Measurements from ENCODE around the gene RFX7.

The RFX7 gene

GRCh38 chr15:56225520-56225919 is 18.2 kb downstream of the RFX7 start:
- no peak overlapping the region for H3K4me3 ChIP-seq (ENCODE audit: low read depth, low read length)
- no peak overlapping the region for H3K27ac ChIP-seq (ENCODE audit: low read depth, low read length)
- peaks cover 28% of the 10 kb centered on the region for H3K36me3 ChIP-seq (ENCODE audit: control insufficient read depth, insufficient read depth, low read length)
- H3K9me3 ChIP-seq (ENCODE audit: control insufficient read depth, insufficient read depth, low read length) = peaks cover 25% of the 10 kb centered on the region
- peaks cover 17% of the 10 kb centered on the region for H3K4me1 ChIP-seq (ENCODE audit: control insufficient read depth, insufficient read depth, low read length)
- H3K27me3 ChIP-seq (ENCODE audit: control insufficient read depth, insufficient read depth, low read length) = no peaks in the 10 kb centered on the region
- H3K9ac ChIP-seq (ENCODE audit: low read depth, low read length) = no peak overlapping the region

GRCh38 chr15:56222302-56222701 is 21.4 kb downstream of the RFX7 start:
- Histone ChIP-seq H3K9ac (ENCODE audit: low read depth, low read length) (no peak overlapping the region), H3K27ac (ENCODE audit: low read depth, low read length) (no peak overlapping the region), H3K27me3 (ENCODE audit: control insufficient read depth, insufficient read depth, low read length) (no peaks in the 10 kb centered on the region), H3K4me1 (ENCODE audit: control insufficient read depth, insufficient read depth, low read length) (peaks cover 14% of the 10 kb centered on the region), H3K4me3 (ENCODE audit: low read depth, low read length) (no peak overlapping the region), H3K9me3 (ENCODE audit: control insufficient read depth, insufficient read depth, low read length) (peaks cover 15% of the 10 kb centered on the region), H3K36me3 (ENCODE audit: control insufficient read depth, insufficient read depth, low read length) (peaks cover 6% of the 10 kb centered on the region)

GRCh38 chr15:56217341-56217740 is 26.3 kb downstream of the RFX7 start:
- Histone ChIP-seq H3K4me3 (ENCODE audit: low read depth, low read length) (no peak overlapping the region), H3K9ac (ENCODE audit: low read depth, low read length) (no peak overlapping the region), H3K4me1 (ENCODE audit: control insufficient read depth, insufficient read depth, low read length) (peaks cover 15% of the 10 kb centered on the region), H3K27ac (ENCODE audit: low read depth, low read length) (no peak overlapping the region), H3K9me3 (ENCODE audit: control insufficient read depth, insufficient read depth, low read length) (peaks cover 5% of the 10 kb centered on the region; the same call in 1 of the 2 replicates), H3K36me3 (ENCODE audit: control insufficient read depth, insufficient read depth, low read length) (no peaks in the 10 kb centered on the region), H3K27me3 (ENCODE audit: control insufficient read depth, insufficient read depth, low read length) (no peaks in the 10 kb centered on the region)

- Histone ChIP-seq H3K9ac (ENCODE audit: low read depth, low read length) (no peak overlapping the region), H3K9me3 (ENCODE audit: control insufficient read depth, insufficient read depth, low read length) (no peaks in the 10 kb centered on the region), H3K4me1 (ENCODE audit: control insufficient read depth, insufficient read depth, low read length) (peaks cover 15% of the 10 kb centered on the region), H3K36me3 (ENCODE audit: control insufficient read depth, insufficient read depth, low read length) (no peaks in the 10 kb centered on the region), H3K27ac (ENCODE audit: low read depth, low read length) (peak overlapping the region; percentile 67), H3K27me3 (ENCODE audit: control insufficient read depth, insufficient read depth, low read length) (no peaks in the 10 kb centered on the region), H3K4me3 (ENCODE audit: low read depth, low read length) (no peak overlapping the region; the same call in 1 of the 2 replicates)
Measured at GRCh38 chr15:56215769-56216168, 27.9 kb downstream of the RFX7 start.

- Histone ChIP-seq H3K9me3 (ENCODE audit: control insufficient read depth, insufficient read depth, low read length) (no peaks in the 10 kb centered on the region), H3K27ac (ENCODE audit: low read depth, low read length) (no peak overlapping the region), H3K4me3 (ENCODE audit: low read depth, low read length) (no peak overlapping the region), H3K4me1 (ENCODE audit: control insufficient read depth, insufficient read depth, low read length) (peaks cover 43% of the 10 kb centered on the region), H3K27me3 (ENCODE audit: control insufficient read depth, insufficient read depth, low read length) (no peaks in the 10 kb centered on the region), H3K36me3 (ENCODE audit: control insufficient read depth, insufficient read depth, low read length) (no peaks in the 10 kb centered on the region), H3K9ac (ENCODE audit: low read depth, low read length) (no peak overlapping the region)
Measured at GRCh38 chr15:56211960-56212550, 31.6 kb downstream of the RFX7 start.

GRCh38 chr15:56211064-56211463 is 32.6 kb downstream of the RFX7 start:
- Histone ChIP-seq H3K36me3 (ENCODE audit: control insufficient read depth, insufficient read depth, low read length) (no peaks in the 10 kb centered on the region), H3K4me1 (ENCODE audit: control insufficient read depth, insufficient read depth, low read length) (peaks cover 40% of the 10 kb centered on the region), H3K27me3 (ENCODE audit: control insufficient read depth, insufficient read depth, low read length) (no peaks in the 10 kb centered on the region), H3K27ac (ENCODE audit: low read depth, low read length) (no peak overlapping the region), H3K9me3 (ENCODE audit: control insufficient read depth, insufficient read depth, low read length) (no peaks in the 10 kb centered on the region), H3K9ac (ENCODE audit: low read depth, low read length) (no peak overlapping the region), H3K4me3 (ENCODE audit: low read depth, low read length) (no peak overlapping the region)

- peaks cover 46% of the 10 kb centered on the region for H3K4me1 ChIP-seq (ENCODE audit: control insufficient read depth, insufficient read depth, low read length)
- H3K27me3 ChIP-seq (ENCODE audit: control insufficient read depth, insufficient read depth, low read length) = no peaks in the 10 kb centered on the region
- H3K4me3 ChIP-seq (ENCODE audit: low read depth, low read length) = no peak overlapping the region
- no peaks in the 10 kb centered on the region for H3K36me3 ChIP-seq (ENCODE audit: control insufficient read depth, insufficient read depth, low read length)
- H3K9ac ChIP-seq (ENCODE audit: low read depth, low read length) = no peak overlapping the region
- no peak overlapping the region for H3K27ac ChIP-seq (ENCODE audit: low read depth, low read length)
- H3K9me3 ChIP-seq (ENCODE audit: control insufficient read depth, insufficient read depth, low read length) = no peaks in the 10 kb centered on the region
Measured at GRCh38 chr15:56208641-56209155, 35.0 kb downstream of the RFX7 start.

GRCh38 chr15:56208185-56208584 is 35.5 kb downstream of the RFX7 start:
- Histone ChIP-seq H3K4me3 (ENCODE audit: low read depth, low read length) (no peak overlapping the region), H3K27ac (ENCODE audit: low read depth, low read length) (no peak overlapping the region), H3K9me3 (ENCODE audit: control insufficient read depth, insufficient read depth, low read length) (no peaks in the 10 kb centered on the region), H3K27me3 (ENCODE audit: control insufficient read depth, insufficient read depth, low read length) (no peaks in the 10 kb centered on the region), H3K36me3 (ENCODE audit: control insufficient read depth, insufficient read depth, low read length) (no peaks in the 10 kb centered on the region), H3K4me1 (ENCODE audit: control insufficient read depth, insufficient read depth, low read length) (peaks cover 46% of the 10 kb centered on the region), H3K9ac (ENCODE audit: low read depth, low read length) (no peak overlapping the region)

- Histone ChIP-seq H3K4me1 (ENCODE audit: control insufficient read depth, insufficient read depth, low read length) (peaks cover 46% of the 10 kb centered on the region), H3K27ac (ENCODE audit: low read depth, low read length) (no peak overlapping the region), H3K9ac (ENCODE audit: low read depth, low read length) (no peak overlapping the region), H3K27me3 (ENCODE audit: control insufficient read depth, insufficient read depth, low read length) (no peaks in the 10 kb centered on the region), H3K4me3 (ENCODE audit: low read depth, low read length) (no peak overlapping the region), H3K9me3 (ENCODE audit: control insufficient read depth, insufficient read depth, low read length) (no peaks in the 10 kb centered on the region), H3K36me3 (ENCODE audit: control insufficient read depth, insufficient read depth, low read length) (0 out of 2 replicates have a peak, but pooled peaks cover under 1% of the 10 kb centered on the region)
Measured at GRCh38 chr15:56207711-56208110, 36.0 kb downstream of the RFX7 start.

GRCh38 chr15:56207092-56207491 is 36.6 kb downstream of the RFX7 start:
- H3K4me3 ChIP-seq (ENCODE audit: low read depth, low read length) = no peak overlapping the region
- H3K4me1 ChIP-seq (ENCODE audit: control insufficient read depth, insufficient read depth, low read length) = peaks cover 46% of the 10 kb centered on the region
- H3K9me3 ChIP-seq (ENCODE audit: control insufficient read depth, insufficient read depth, low read length) = no peaks in the 10 kb centered on the region
- no peak overlapping the region for H3K9ac ChIP-seq (ENCODE audit: low read depth, low read length)
- H3K27ac ChIP-seq (ENCODE audit: low read depth, low read length) = no peak overlapping the region
- peaks cover 6% of the 10 kb centered on the region; the same call in 1 of the 2 replicates for H3K36me3 ChIP-seq (ENCODE audit: control insufficient read depth, insufficient read depth, low read length)
- no peaks in the 10 kb centered on the region for H3K27me3 ChIP-seq (ENCODE audit: control insufficient read depth, insufficient read depth, low read length)

GRCh38 chr15:56205061-56205876 is 38.4 kb downstream of the RFX7 start:
- H3K36me3 ChIP-seq (ENCODE audit: control insufficient read depth, insufficient read depth, low read length) = peaks cover 6% of the 10 kb centered on the region; the same call in 1 of the 2 replicates
- H3K4me3 ChIP-seq (ENCODE audit: low read depth, low read length) = peak overlapping the region; percentile 17; the same call in 1 of the 2 replicates
- H3K27ac ChIP-seq (ENCODE audit: low read depth, low read length) = no peak overlapping the region
- H3K9ac ChIP-seq (ENCODE audit: low read depth, low read length) = no peak overlapping the region
- no peaks in the 10 kb centered on the region for H3K9me3 ChIP-seq (ENCODE audit: control insufficient read depth, insufficient read depth, low read length)
- peaks cover 45% of the 10 kb centered on the region for H3K4me1 ChIP-seq (ENCODE audit: control insufficient read depth, insufficient read depth, low read length)
- no peaks in the 10 kb centered on the region for H3K27me3 ChIP-seq (ENCODE audit: control insufficient read depth, insufficient read depth, low read length)
